Keratinocyte (primary cell): ENCODE data around the gene SIK3. TPM values are rescaled to one million over a fixed set of nuclear protein-coding genes. Genes with fewer than 3 reads are reported as not detected.

Experiments
- DNase-seq: peaks from one replicate; pipeline ENCODE4 v3.0.0-alpha.2; 2011; ENCODE audit warnings: low read depth, missing footprints, low spot score
- FAIRE-seq: peaks from 2 replicates; lab custom pipeline; 2011; peaks lifted over from hg19 to GRCh38; lab: Jason Lieb, UNC
- H2AFZ ChIP-seq: 2 replicates; pipeline ENCODE4 v1.6.0; 2012; ENCODE audit warnings: low read length, control low read depth, inconsistent platforms; ENCODE audit not compliant: control insufficient read depth
- H3K27ac ChIP-seq: 2 replicates; pipeline ENCODE4 v1.5.1; 2011; ENCODE audit warnings: low read length; ENCODE audit not compliant: control insufficient read depth, insufficient read depth
- H3K27me3 ChIP-seq: 3 replicates; pipeline ENCODE4 v1.6.0; 2011; ENCODE audit warnings: low read length; ENCODE audit not compliant: control insufficient read depth, insufficient read depth; ENCODE audit errors: extremely low read depth
- H3K36me3 ChIP-seq, 2 experiments: 2 replicates in 1 of 2; 3 replicates in 1 of 2; pipeline ENCODE4 v1.5.1; 2011; ENCODE audit warnings: low read length in 2 of 2, mild to moderate bottlenecking in 1 of 2; ENCODE audit not compliant: control insufficient read depth in 2 of 2, insufficient read depth in 2 of 2; ENCODE audit errors: extremely low read depth in 1 of 2
- H3K4me1 ChIP-seq: 3 replicates; pipeline ENCODE4 v1.5.1; 2011; ENCODE audit warnings: low read length; ENCODE audit not compliant: control insufficient read depth, insufficient read depth; ENCODE audit errors: extremely low read depth
- H3K4me2 ChIP-seq: 3 replicates; pipeline ENCODE4 v1.6.0; 2011; ENCODE audit warnings: low read depth, low read length; ENCODE audit not compliant: control insufficient read depth, insufficient read depth; ENCODE audit errors: extremely low read depth
- H3K4me3 ChIP-seq, 3 experiments: fragments of 200-600 bp in 1 of 3; sonication (generic) in 1 of 3; 2 replicates in 2 of 3; 3 replicates in 1 of 3; pipeline ENCODE4 v1.5.1; 2011 to 2016; ENCODE audit warnings: low read length in 3 of 3, mild to moderate bottlenecking in 3 of 3, control low read depth in 2 of 3, inconsistent platforms in 1 of 3, low read depth in 1 of 3, mixed read lengths in 1 of 3, mixed run types in 1 of 3, moderate library complexity in 1 of 3; ENCODE audit not compliant: control insufficient read depth in 2 of 3, insufficient read depth in 2 of 3; ENCODE audit errors: extremely low read depth in 1 of 3
- H3K79me2 ChIP-seq: 2 replicates; pipeline ENCODE4 v1.6.0; 2012; ENCODE audit warnings: low read length; ENCODE audit not compliant: control insufficient read depth, insufficient read depth
- H3K9ac ChIP-seq: 3 replicates; pipeline ENCODE4 v1.6.0; 2011; ENCODE audit warnings: low read length; ENCODE audit not compliant: control insufficient read depth, insufficient read depth; ENCODE audit errors: extremely low read depth
- H3K9me1 ChIP-seq: 3 replicates; pipeline ENCODE4 v1.6.0; 2011; ENCODE audit warnings: low read length; ENCODE audit not compliant: control insufficient read depth, insufficient read depth; ENCODE audit errors: extremely low read depth
- H3K9me3 ChIP-seq: 2 replicates; pipeline ENCODE4 v1.5.1; 2012; ENCODE audit warnings: low read depth, low read length; ENCODE audit not compliant: control insufficient read depth
- H4K20me1 ChIP-seq: 3 replicates; pipeline ENCODE4 v1.6.0; 2011; ENCODE audit warnings: low read length; ENCODE audit not compliant: control insufficient read depth, insufficient read depth; ENCODE audit errors: extremely low read depth
- EZH2 ChIP-seq: IDR thresholded peaks from one replicate; pipeline ENCODE4 v1.6.1; 2012; ENCODE audit warnings: inconsistent platforms, mild to moderate bottlenecking, low read length, moderate library complexity
- dilution Hi-C: fragments of 300-500 bp; cut with MboI; formaldehyde crosslinking; loops from one replicate; pipeline ENCODE4 v1.7.0; 2020; ENCODE audit warnings: low sequenced_read_pairs; ENCODE audit not compliant: extremely low pct_ligation_motif_present
- polyA plus RNA-seq, 5 experiments: library from polyadenylated mRNA; depleted of rRNA in 3 of 5; stranded (reverse) in 3 of 5; stranded (forward) in 1 of 5; unstranded in 1 of 5; fragments of >200 nt; gene quantifications; 1 replicate in 1 of 5; 2 replicates in 3 of 5; 3 replicates in 1 of 5; pipeline versions ENCODE4 v1.2.1 to v1.2.3, GENCODE V29; 2011 to 2012; ENCODE audit warnings: missing spikeins in 2 of 5, low read depth in 1 of 5, low replicate concordance in 1 of 5
- TF ChIP-seq, protein P1 (sequence below), 3 experiments: IDR thresholded peaks in 1 of 3; conservative IDR thresholded peaks in 1 of 3; optimal IDR thresholded peaks in 1 of 3; 2 replicates in 2 of 3; 3 replicates in 1 of 3; pipeline versions ENCODE3 to v1.5.1; 2011; ENCODE audit warnings: low read length in 3 of 3, mild to moderate bottlenecking in 3 of 3, moderate library complexity in 2 of 3, control low read depth in 1 of 3, inconsistent platforms in 1 of 3; ENCODE audit not compliant: insufficient read depth in 2 of 3; ENCODE audit errors: extremely low read depth in 1 of 3

The SIK3 gene
- polyA plus RNA-seq, 1 donor (not counting 4 experiments of a cell fraction or from before 2014, with no cell fraction given) = 8.2 TPM

DNA sequence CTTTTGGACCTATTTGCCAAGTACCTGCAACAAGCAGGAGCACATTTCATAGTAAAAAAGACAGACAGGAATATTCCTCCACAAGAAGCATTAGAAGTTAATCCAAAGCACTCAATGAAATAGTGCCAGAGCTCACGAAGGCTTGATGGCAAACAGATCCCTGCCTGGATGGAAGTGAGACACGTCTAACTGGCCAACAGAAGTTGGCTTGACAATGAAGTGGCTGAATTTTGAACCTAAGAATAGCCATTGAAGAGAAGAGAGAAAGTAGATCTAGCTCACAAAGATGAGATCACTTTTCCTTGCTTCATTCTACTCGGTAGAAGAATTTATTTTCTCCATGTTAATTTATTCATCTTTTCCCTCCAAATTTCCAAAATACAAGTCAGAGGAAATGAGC lies 230.2 kb downstream of the SIK3 start:
- Histone ChIP-seq H4K20me1 (no peaks in the 10 kb centered on the region), H3K4me2 (no peak overlapping the region), H3K79me2 (no peaks in the 10 kb centered on the region), H3K27ac (no peak overlapping the region), H3K4me3 (no peak overlapping the region), H3K27me3 (no peaks in the 10 kb centered on the region), H3K4me1 (peaks cover 19% of the 10 kb centered on the region), H3K36me3 (peaks cover 17 to 26% of the 10 kb centered on the region in 2 experiments), H2AFZ (no peak overlapping the region), H3K9me1 (no peaks in the 10 kb centered on the region), H3K9me3 (no peaks in the 10 kb centered on the region), H3K9ac (no peak overlapping the region)
- no peak for DNase-seq
- no peak for FAIRE-seq
- TF ChIP-seq, protein P1, sequence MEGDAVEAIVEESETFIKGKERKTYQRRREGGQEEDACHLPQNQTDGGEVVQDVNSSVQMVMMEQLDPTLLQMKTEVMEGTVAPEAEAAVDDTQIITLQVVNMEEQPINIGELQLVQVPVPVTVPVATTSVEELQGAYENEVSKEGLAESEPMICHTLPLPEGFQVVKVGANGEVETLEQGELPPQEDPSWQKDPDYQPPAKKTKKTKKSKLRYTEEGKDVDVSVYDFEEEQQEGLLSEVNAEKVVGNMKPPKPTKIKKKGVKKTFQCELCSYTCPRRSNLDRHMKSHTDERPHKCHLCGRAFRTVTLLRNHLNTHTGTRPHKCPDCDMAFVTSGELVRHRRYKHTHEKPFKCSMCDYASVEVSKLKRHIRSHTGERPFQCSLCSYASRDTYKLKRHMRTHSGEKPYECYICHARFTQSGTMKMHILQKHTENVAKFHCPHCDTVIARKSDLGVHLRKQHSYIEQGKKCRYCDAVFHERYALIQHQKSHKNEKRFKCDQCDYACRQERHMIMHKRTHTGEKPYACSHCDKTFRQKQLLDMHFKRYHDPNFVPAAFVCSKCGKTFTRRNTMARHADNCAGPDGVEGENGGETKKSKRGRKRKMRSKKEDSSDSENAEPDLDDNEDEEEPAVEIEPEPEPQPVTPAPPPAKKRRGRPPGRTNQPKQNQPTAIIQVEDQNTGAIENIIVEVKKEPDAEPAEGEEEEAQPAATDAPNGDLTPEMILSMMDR (optimal IDR thresholded peaks at IDR 0.05 in 1 of 3, IDR thresholded peaks at IDR 0.05 in 1 of 3, conservative IDR thresholded peaks at IDR 0.05 in 1 of 3; ENCODE audit: extremely low read depth in 1 of 3, insufficient read depth in 2 of 3, low read length in 3 of 3) = no peak
- TF ChIP-seq EZH2 = no peak
- dilution Hi-C loops = no loop called here

DNA sequence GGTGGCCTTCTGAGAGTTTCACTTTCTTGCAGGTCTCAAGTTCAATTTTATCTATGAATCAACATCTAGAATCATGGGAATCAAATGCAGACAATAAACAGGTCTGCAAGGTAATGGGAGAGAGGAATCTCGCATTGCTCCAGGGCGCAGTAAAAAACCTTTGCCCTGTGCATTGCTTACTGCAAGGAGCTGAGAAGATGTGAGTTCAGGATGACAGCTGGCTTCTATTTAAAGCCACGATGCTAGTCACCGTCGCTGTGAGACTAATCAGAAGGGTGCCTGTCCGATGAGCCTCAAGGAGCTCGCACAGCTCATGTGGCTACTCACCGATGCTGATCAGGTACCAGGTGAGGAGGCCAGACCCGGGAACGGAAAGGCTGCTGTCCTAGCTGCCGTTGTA lies 230.6 kb downstream of the SIK3 start:
- dilution Hi-C loops = no loop called here
- Histone ChIP-seq H3K9me1 (no peaks in the 10 kb centered on the region), H3K9ac (no peak overlapping the region), H3K4me3 (no peak overlapping the region), H3K4me1 (peaks cover 19% of the 10 kb centered on the region), H3K27ac (no peak overlapping the region), H4K20me1 (no peaks in the 10 kb centered on the region), H3K27me3 (no peaks in the 10 kb centered on the region), H3K79me2 (no peaks in the 10 kb centered on the region), H2AFZ (no peak overlapping the region), H3K4me2 (no peak overlapping the region), H3K9me3 (no peaks in the 10 kb centered on the region), H3K36me3 (peaks cover 14 to 22% of the 10 kb centered on the region in 2 experiments)
- TF ChIP-seq, protein P1 (optimal IDR thresholded peaks at IDR 0.05 in 1 of 3, IDR thresholded peaks at IDR 0.05 in 1 of 3, conservative IDR thresholded peaks at IDR 0.05 in 1 of 3; ENCODE audit: extremely low read depth in 1 of 3, insufficient read depth in 2 of 3, low read length in 3 of 3) = no peak
- TF ChIP-seq EZH2 = no peak
- no peak for FAIRE-seq
- DNase-seq = no peak
